Neural cell (in vitro differentiated cells): ENCODE results near the gene HELT. TPM values are rescaled to one million over a fixed set of nuclear protein-coding genes. Genes with fewer than 3 reads are reported as not detected.

Experiments
- H2AFZ ChIP-seq: fragments of 200-600, 300-800 bp; sonication (generic), shearing (Covaris generic); 2 replicates; pipeline ENCODE4 v1.6.0; 2014; ENCODE audit warnings: low read depth, mild to moderate bottlenecking, antibody characterized with exemption, low read length, moderate library complexity
- H3F3A ChIP-seq: fragments of 200-600 bp; shearing (Covaris generic); 2 replicates; pipeline ENCODE4 v1.6.1; 2016; ENCODE audit warnings: mild to moderate bottlenecking, moderate library complexity, mixed read lengths, antibody characterized with exemption, low read length; ENCODE audit not compliant: insufficient read depth, poor library complexity, severe bottlenecking
- H3K27ac ChIP-seq: fragments of 200-600, 300-800 bp; sonication (generic), shearing (Covaris generic); 2 replicates; pipeline ENCODE4 v1.5.1; 2014; ENCODE audit warnings: mild to moderate bottlenecking, low read length, moderate library complexity
- H3K27me3 ChIP-seq: fragments of 300-800, 200-600 bp; sonication (generic), shearing (Covaris generic); 2 replicates; pipeline ENCODE4 v1.6.0; 2014; ENCODE audit warnings: mild to moderate bottlenecking, low read depth, low read length, moderate library complexity; ENCODE audit not compliant: insufficient read depth
- H3K36me3 ChIP-seq: fragments of 300-800, 200-600 bp; sonication (generic), shearing (Covaris generic); 2 replicates; pipeline ENCODE4 v1.5.1; 2014; ENCODE audit warnings: mild to moderate bottlenecking, antibody characterized with exemption, low read length, moderate library complexity; ENCODE audit not compliant: insufficient read depth
- H3K4me2 ChIP-seq: fragments of 300-800, 200-600 bp; sonication (generic), shearing (Covaris generic); 2 replicates; pipeline ENCODE4 v1.6.0; 2014; ENCODE audit warnings: mild to moderate bottlenecking, low read length
- H3K4me3 ChIP-seq: fragments of 300-800, 200-600 bp; sonication (generic), shearing (Covaris generic); 2 replicates; pipeline ENCODE4 v1.5.1; 2014; ENCODE audit warnings: mild to moderate bottlenecking, low read length, moderate library complexity
- H3K79me2 ChIP-seq: fragments of 200-600 bp; shearing (Covaris generic); replicated peaks from 2 replicates; pipeline ENCODE4 v1.6.0; 2014; ENCODE audit warnings: mild to moderate bottlenecking, low read length, moderate library complexity; ENCODE audit not compliant: insufficient read depth
- H3K9ac ChIP-seq: fragments of 300-800, 200-600 bp; sonication (generic), shearing (Covaris generic); 2 replicates; pipeline ENCODE4 v1.6.1; 2016; ENCODE audit warnings: mild to moderate bottlenecking, low read length, mixed read lengths
- H3K9me2 ChIP-seq: fragments of 200-600 bp; shearing (Covaris generic); 2 replicates; pipeline ENCODE4 v1.6.1; 2016; ENCODE audit warnings: mild to moderate bottlenecking, low read length, mixed read lengths; ENCODE audit not compliant: insufficient read depth
- H3K9me3 ChIP-seq: fragments of 200-600, 300-800 bp; sonication (generic), shearing (Covaris generic); 2 replicates; pipeline ENCODE4 v1.6.1; 2016; ENCODE audit warnings: mild to moderate bottlenecking, mixed run types, low read length, moderate library complexity, mixed read lengths
- H4K20me1 ChIP-seq: fragments of 200-600 bp; shearing (Covaris generic); 2 replicates; pipeline ENCODE4 v1.6.1; 2016; ENCODE audit warnings: mild to moderate bottlenecking, mixed run types; ENCODE audit not compliant: insufficient read depth
- CTCF ChIP-seq: fragments of 450-650 bp; IDR thresholded peaks from 2 replicates; pipeline ENCODE4 v1.5.1; 2014; ENCODE audit warnings: antibody characterized with exemption, mild to moderate bottlenecking, moderate library complexity; ENCODE audit not compliant: poor library complexity, severe bottlenecking
- EP300 ChIP-seq: fragments of 450-650 bp; conservative IDR thresholded peaks from 2 replicates; pipeline ENCODE4 v1.6.1; 2014; ENCODE audit warnings: antibody characterized with exemption, mild to moderate bottlenecking, moderate library complexity; ENCODE audit not compliant: poor library complexity, severe bottlenecking
- EZH2 ChIP-seq: fragments of 200-600, 300-800 bp; shearing (Covaris generic), sonication (generic); IDR thresholded peaks from 2 replicates; pipeline ENCODE4 v1.6.1; 2014; ENCODE audit warnings: antibody characterized with exemption, low read length, borderline replicate concordance, mild to moderate bottlenecking; ENCODE audit not compliant: insufficient read depth, poor library complexity, severe bottlenecking
- MXI1 ChIP-seq: fragments of 450-650 bp; conservative IDR thresholded peaks from 2 replicates; pipeline ENCODE4 v1.6.1; 2014; ENCODE audit warnings: antibody characterized with exemption, mild to moderate bottlenecking; ENCODE audit not compliant: poor library complexity, severe bottlenecking
- POLR2AphosphoS5 ChIP-seq: IDR thresholded peaks from 2 replicates; pipeline ENCODE4 v1.6.1; 2012
- RAD21 ChIP-seq: fragments of 450-650 bp; conservative IDR thresholded peaks from 2 replicates; pipeline ENCODE4 v1.6.1; 2014; ENCODE audit warnings: antibody characterized with exemption, mild to moderate bottlenecking, moderate library complexity
- SMC3 ChIP-seq: fragments of 450-650 bp; conservative IDR thresholded peaks from 2 replicates; pipeline ENCODE4 v1.6.1; 2014; ENCODE audit warnings: antibody characterized with exemption, mild to moderate bottlenecking, moderate library complexity; ENCODE audit not compliant: poor library complexity
- TAF1 ChIP-seq: IDR thresholded peaks from 2 replicates; pipeline ENCODE4 v1.6.1; 2012; ENCODE audit warnings: low read depth
- polyA plus RNA-seq: library from polyadenylated mRNA; depleted of rRNA; stranded (reverse); fragments of >200 nt; gene quantifications from 2 replicates; pipeline ENCODE4 v1.2.3, GENCODE V29; 2014
- TF ChIP-seq, protein P1 (sequence below): IDR thresholded peaks from 2 replicates; pipeline ENCODE4 v1.6.1; 2012; ENCODE audit warnings: borderline replicate concordance

The HELT gene
- polyA plus RNA-seq, 1 donor from 2014 or later, result not detected

GRCh38 chr4:185028625-185029024 lies 10.3 kb downstream of the HELT start:
- Histone ChIP-seq H3F3A (no peaks in the 10 kb centered on the region), H3K27me3 (peaks cover 33% of the 10 kb centered on the region), H3K36me3 (no peaks in the 10 kb centered on the region), H3K79me2 (no peaks in the 10 kb centered on the region), H3K4me3 (no peak overlapping the region), H3K9me2 (no peaks in the 10 kb centered on the region), H3K27ac (no peak overlapping the region), H2AFZ (no peak overlapping the region), H3K4me2 (no peak overlapping the region), H3K9ac (no peak overlapping the region), H4K20me1 (no peaks in the 10 kb centered on the region), H3K9me3 (no peaks in the 10 kb centered on the region)
- TF ChIP-seq POLR2AphosphoS5, result no peak
- TF ChIP-seq EP300, result no peak
- TF ChIP-seq MXI1, result no peak
- no peak for TF ChIP-seq TAF1
- TF ChIP-seq EZH2, result no peak
- TF ChIP-seq, protein P1, sequence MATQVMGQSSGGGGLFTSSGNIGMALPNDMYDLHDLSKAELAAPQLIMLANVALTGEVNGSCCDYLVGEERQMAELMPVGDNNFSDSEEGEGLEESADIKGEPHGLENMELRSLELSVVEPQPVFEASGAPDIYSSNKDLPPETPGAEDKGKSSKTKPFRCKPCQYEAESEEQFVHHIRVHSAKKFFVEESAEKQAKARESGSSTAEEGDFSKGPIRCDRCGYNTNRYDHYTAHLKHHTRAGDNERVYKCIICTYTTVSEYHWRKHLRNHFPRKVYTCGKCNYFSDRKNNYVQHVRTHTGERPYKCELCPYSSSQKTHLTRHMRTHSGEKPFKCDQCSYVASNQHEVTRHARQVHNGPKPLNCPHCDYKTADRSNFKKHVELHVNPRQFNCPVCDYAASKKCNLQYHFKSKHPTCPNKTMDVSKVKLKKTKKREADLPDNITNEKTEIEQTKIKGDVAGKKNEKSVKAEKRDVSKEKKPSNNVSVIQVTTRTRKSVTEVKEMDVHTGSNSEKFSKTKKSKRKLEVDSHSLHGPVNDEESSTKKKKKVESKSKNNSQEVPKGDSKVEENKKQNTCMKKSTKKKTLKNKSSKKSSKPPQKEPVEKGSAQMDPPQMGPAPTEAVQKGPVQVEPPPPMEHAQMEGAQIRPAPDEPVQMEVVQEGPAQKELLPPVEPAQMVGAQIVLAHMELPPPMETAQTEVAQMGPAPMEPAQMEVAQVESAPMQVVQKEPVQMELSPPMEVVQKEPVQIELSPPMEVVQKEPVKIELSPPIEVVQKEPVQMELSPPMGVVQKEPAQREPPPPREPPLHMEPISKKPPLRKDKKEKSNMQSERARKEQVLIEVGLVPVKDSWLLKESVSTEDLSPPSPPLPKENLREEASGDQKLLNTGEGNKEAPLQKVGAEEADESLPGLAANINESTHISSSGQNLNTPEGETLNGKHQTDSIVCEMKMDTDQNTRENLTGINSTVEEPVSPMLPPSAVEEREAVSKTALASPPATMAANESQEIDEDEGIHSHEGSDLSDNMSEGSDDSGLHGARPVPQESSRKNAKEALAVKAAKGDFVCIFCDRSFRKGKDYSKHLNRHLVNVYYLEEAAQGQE, result no peak
- no peak for TF ChIP-seq CTCF
- TF ChIP-seq SMC3, result no peak

DNA sequence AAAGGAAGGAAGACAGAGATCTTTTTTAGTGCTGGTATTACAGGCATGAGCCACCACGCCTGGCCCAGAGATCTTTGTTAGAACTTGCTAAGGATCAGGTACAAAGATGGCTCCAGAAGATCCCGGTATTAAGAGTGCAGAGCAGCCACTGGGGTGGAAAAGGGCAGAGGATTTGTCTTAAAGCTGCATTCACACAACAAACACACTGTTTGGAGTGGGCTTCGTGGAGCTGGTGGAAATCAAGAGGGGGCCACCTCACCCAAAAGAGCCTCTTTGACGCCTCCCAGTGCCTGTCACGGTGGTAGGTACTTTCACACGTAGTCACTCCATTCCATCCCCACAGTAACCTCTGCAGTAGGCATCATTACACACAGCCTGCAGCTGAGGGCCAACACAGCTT lies 13.3 kb downstream of the HELT start:
- Histone ChIP-seq H3K9ac (no peak overlapping the region), H2AFZ (no peak overlapping the region), H3K27ac (no peak overlapping the region), H4K20me1 (no peaks in the 10 kb centered on the region), H3K9me2 (no peaks in the 10 kb centered on the region), H3K27me3 (peaks cover 15% of the 10 kb centered on the region), H3K4me3 (no peak overlapping the region), H3K79me2 (no peaks in the 10 kb centered on the region), H3K9me3 (no peaks in the 10 kb centered on the region), H3K36me3 (no peaks in the 10 kb centered on the region), H3F3A (no peaks in the 10 kb centered on the region), H3K4me2 (no peak overlapping the region)
- TF ChIP-seq TAF1, result no peak
- TF ChIP-seq POLR2AphosphoS5, result no peak
- no peak for TF ChIP-seq SMC3
- no peak for TF ChIP-seq MXI1
- TF ChIP-seq, protein P1, result no peak
- TF ChIP-seq EZH2, result no peak
- no peak for TF ChIP-seq EP300
- TF ChIP-seq CTCF, result no peak
- TF ChIP-seq RAD21, result no peak
